Measurements from ENCODE around the gene DCTN2. TPM values are rescaled to one million over a fixed set of nuclear protein-coding genes. Genes with fewer than 3 reads are reported as not detected.

DCTN2 gene
- polyA plus RNA-seq, 1 of the 3 experiments (the other 2 are of a cell fraction), result 122 TPM

- Histone ChIP-seq H3K4me1 (ENCODE audit: control insufficient read depth in 1 of 2, insufficient read depth in 2 of 2, low read depth in 1 of 2, low read length in 1 of 2) (peaks cover 41 to 46% of the 10 kb centered on the region in 2 experiments), H3K79me2 (ENCODE audit: insufficient read depth) (peaks cover 61% of the 10 kb centered on the region), H3F3A (replicated peaks; ENCODE audit: insufficient read depth) (peaks cover 47% of the 10 kb centered on the region), H3K9me2 (no peaks in the 10 kb centered on the region), H3K27me3 (ENCODE audit: insufficient read depth) (no peaks in the 10 kb centered on the region), H2AFZ (ENCODE audit: low read depth) (peak overlapping the region; percentile 15; the same call in 1 of the 2 replicates), H3K4me2 (peak overlapping the region; percentile 72), H3K27ac (ENCODE audit: low read depth in 2 of 2, low read length in 1 of 2) (peak overlapping the region; percentile 93), H3K9ac (peak overlapping the region; percentile 58; the same call in 1 of the 2 replicates), H4K20me1 (ENCODE audit: insufficient read depth) (peaks cover 43% of the 10 kb centered on the region), H3K4me3 (ENCODE audit: low read depth in 2 of 2, low read length in 1 of 2) (peak overlapping the region; percentile 45 to 88; a peak in 2 of 4 replicates), H3K36me3 (replicated peaks in 1 of 2; ENCODE audit: control insufficient read depth in 1 of 2, insufficient read depth in 2 of 2, low read length in 1 of 2) (peaks cover 37 to 42% of the 10 kb centered on the region in 2 experiments), H3K9me3 (no peaks in the 10 kb centered on the region)
- 0 out of 4 replicates have a peak, but pooled peaks of 1 of the 2 experiments have one; percentile 7 for TF ChIP-seq EP300 (IDR thresholded peaks at IDR 0.05; ENCODE audit: borderline replicate concordance in 1 of 2, low read depth in 1 of 2, low read length in 1 of 2)
- TF ChIP-seq USF1 (IDR thresholded peaks at IDR 0.05; ENCODE audit: borderline replicate concordance, low read depth), result no peak
- ChIA-PET POLR2A (no interaction called here), CTCF (interaction anchor here (1.1 kb wide), 2 partner anchors 68 to 119 kb away, joined by 3 read pairs; no protein-coding TSS in a partner anchor)
- DNase-seq, result no peak
- 69% methylated on average over 17 of the region's 17 CpGs for WGBS (ENCODE audit: low lambda C conversion rate)
These were observed 25.4 kb downstream of the DCTN2 start for GRCh38 chr12:57521525-57522010.

GRCh38 chr12:57520053-57520818 is 26.8 kb downstream of the DCTN2 start, which contains the start of gene DDIT3:
TSS of gene DDIT3 (minus strand) at chr12:57520514. CDS start at chr12:57517406, 3,108 bp downstream.
- Histone ChIP-seq H3K9me2 (no peaks in the 10 kb centered on the region), H3K27me3 (ENCODE audit: insufficient read depth) (no peaks in the 10 kb centered on the region), H3K4me1 (ENCODE audit: control insufficient read depth in 1 of 2, insufficient read depth in 2 of 2, low read depth in 1 of 2, low read length in 1 of 2) (peaks cover 41 to 46% of the 10 kb centered on the region in 2 experiments), H3K36me3 (replicated peaks in 1 of 2; ENCODE audit: control insufficient read depth in 1 of 2, insufficient read depth in 2 of 2, low read length in 1 of 2) (peaks cover 42 to 43% of the 10 kb centered on the region in 2 experiments), H4K20me1 (ENCODE audit: insufficient read depth) (peaks cover 48% of the 10 kb centered on the region), H3F3A (replicated peaks; ENCODE audit: insufficient read depth) (peaks cover 59% of the 10 kb centered on the region), H3K79me2 (ENCODE audit: insufficient read depth) (peaks cover 57% of the 10 kb centered on the region), H3K4me3 (ENCODE audit: low read depth in 2 of 2, low read length in 1 of 2) (peak within 1 kb of the TSS; percentile 72 to 94), H3K9ac (peak within 1 kb of the TSS; percentile 98), H3K9me3 (no peaks in the 10 kb centered on the region), H2AFZ (ENCODE audit: low read depth) (peak within 1 kb of the TSS; percentile 79; the same call in 1 of the 2 replicates), H3K27ac (ENCODE audit: low read depth in 2 of 2, low read length in 1 of 2) (peak within 1 kb of the TSS; percentile 97 to 98), H3K4me2 (peak within 1 kb of the TSS; percentile 92)
- ChIA-PET CTCF (interaction anchor here (0.7 to 1.9 kb wide), 7 partner anchors 27 to 121 kb away, joined by 3 to 5 read pairs (median 3); partner anchors contain the start of gene DCTN2), POLR2A (interaction anchor here (0.6 to 2.2 kb wide), 16 partner anchors 10 to 290 kb away, joined by 3 to 13 read pairs (median 4); partner anchors contain the start of genes ARHGEF25, DCTN2, MARS1 and SHMT2)
- WGBS (ENCODE audit: low lambda C conversion rate), result 1% methylated on average over 39 of the region's 52 CpGs
- DNase-seq, result peak; percentile 94
- TF ChIP-seq IRF3 (IDR thresholded peaks at IDR 0.05; ENCODE audit: low read depth, low read length) (peak; percentile 64), CHD2 (IDR thresholded peaks at IDR 0.05; ENCODE audit: low read length, partially characterized antibody) (peak; percentile 83), RXRA (IDR thresholded peaks at IDR 0.05; ENCODE audit: borderline replicate concordance, low read depth) (peak; percentile 60; the same call in 1 of the 2 replicates), REST (IDR thresholded peaks at IDR 0.05; ENCODE audit: low read depth, low read length) (peak; percentile 41; the same call in 1 of the 2 replicates), TAF1 (IDR thresholded peaks at IDR 0.05; ENCODE audit: borderline replicate concordance, low read depth, low read length) (peak; percentile 97), YY1 (IDR thresholded peaks at IDR 0.05; ENCODE audit: low read depth) (no peak), ZBTB33 (IDR thresholded peaks at IDR 0.05; ENCODE audit: borderline replicate concordance, low read depth) (peak; percentile 66; the same call in 1 of the 2 replicates), PBX3 (IDR thresholded peaks at IDR 0.05) (peak; percentile 67), NFIC (IDR thresholded peaks at IDR 0.05; ENCODE audit: borderline replicate concordance) (0 out of 2 replicates have a peak, but pooled peaks have one; percentile 10)
